OCI-LY1 (cell line): ENCODE data around the gene SMYD3.

Experiments
- H2AFZ ChIP-seq: fragments of 200-600 bp; sonication (generic), shearing (Covaris generic); 2 replicates; pipeline ENCODE4 v1.6.0; 2014; ENCODE audit warnings: antibody characterized with exemption, mild to moderate bottlenecking, low read length
- H3F3A ChIP-seq: fragments of 200-600 bp; sonication (generic), shearing (Covaris generic); 2 replicates; pipeline ENCODE4 v1.6.0; 2014; ENCODE audit warnings: mild to moderate bottlenecking, antibody characterized with exemption, low read length, moderate library complexity; ENCODE audit not compliant: insufficient read depth
- H3K27ac ChIP-seq: fragments of 200-600 bp; sonication (generic); 2 replicates; pipeline ENCODE4 v1.5.1; 2014; ENCODE audit warnings: low read length, mixed run types, mild to moderate bottlenecking, low read depth; ENCODE audit not compliant: poor library complexity, severe bottlenecking
- H3K27me3 ChIP-seq: fragments of 200-600 bp; sonication (generic); 2 replicates; pipeline ENCODE4 v1.6.0; 2014; ENCODE audit warnings: antibody characterized with exemption, mild to moderate bottlenecking, low read length, moderate library complexity; ENCODE audit not compliant: insufficient read depth
- H3K36me3 ChIP-seq: fragments of 200-600 bp; sonication (generic); 2 replicates; pipeline ENCODE4 v1.6.1; 2014; ENCODE audit warnings: mild to moderate bottlenecking, antibody characterized with exemption, low read length, moderate library complexity, mixed read lengths; ENCODE audit not compliant: insufficient read depth
- H3K4me1 ChIP-seq: fragments of 200-600 bp; sonication (generic); 2 replicates; pipeline ENCODE4 v1.5.1; 2014; ENCODE audit warnings: mild to moderate bottlenecking, low read length, moderate library complexity; ENCODE audit not compliant: insufficient read depth, severe bottlenecking
- H3K4me2 ChIP-seq: fragments of 200-600 bp; sonication (generic), shearing (Covaris generic); 2 replicates; pipeline ENCODE4 v1.6.1; 2014; ENCODE audit warnings: low read length
- H3K4me3 ChIP-seq: fragments of 200-600 bp; sonication (generic); 2 replicates; pipeline ENCODE4 v1.5.1; 2014; ENCODE audit warnings: low read length, low read depth, mild to moderate bottlenecking, mixed read lengths; ENCODE audit not compliant: poor library complexity, severe bottlenecking
- H3K79me2 ChIP-seq: fragments of 200-600 bp; shearing (Covaris generic); 2 replicates; pipeline ENCODE4 v1.6.1; 2016; ENCODE audit warnings: mixed run types, low read length, mixed read lengths; ENCODE audit not compliant: insufficient read depth
- H3K9ac ChIP-seq: fragments of 200-600 bp; sonication (generic), shearing (Covaris generic); 2 replicates; pipeline ENCODE4 v1.6.1; 2014; ENCODE audit warnings: mild to moderate bottlenecking, low read length, mixed read lengths
- H3K9me2 ChIP-seq: fragments of 200-600 bp; sonication (generic), shearing (Covaris generic); 2 replicates; pipeline ENCODE4 v1.6.1; 2014; ENCODE audit warnings: low read depth, mild to moderate bottlenecking, low read length, mixed read lengths
- H3K9me3 ChIP-seq: fragments of 200-600 bp; shearing (Covaris generic); 2 replicates; pipeline ENCODE4 v1.6.1; 2014; ENCODE audit warnings: low read length, mixed read lengths
- H4K20me1 ChIP-seq: fragments of 200-600 bp; sonication (generic), shearing (Covaris generic); 2 replicates; pipeline ENCODE4 v1.6.0; 2016; ENCODE audit warnings: mild to moderate bottlenecking, low read length; ENCODE audit not compliant: insufficient read depth
- CTCF ChIP-seq: fragments of 200-600 bp; sonication (generic), shearing (Covaris generic); IDR thresholded peaks from 2 replicates; pipeline ENCODE4 v1.5.1; 2017; ENCODE audit warnings: mild to moderate bottlenecking, antibody characterized with exemption, low read length, moderate library complexity, mixed read lengths
- EZH2 ChIP-seq: fragments of 200-600 bp; sonication (generic), shearing (Covaris generic); IDR thresholded peaks from 2 replicates; pipeline ENCODE4 v1.8.0; 2017; ENCODE audit warnings: borderline replicate concordance, mixed run types, mild to moderate bottlenecking, antibody characterized with exemption, low read length, moderate library complexity, mixed read lengths

The SMYD3 gene

GRCh38 chr1:246095443-246095842 is 411.6 kb downstream of the SMYD3 start:
- no peaks in the 10 kb centered on the region for H4K20me1 ChIP-seq
- H3K36me3 ChIP-seq, result no peaks in the 10 kb centered on the region
- no peak overlapping the region for H3K4me2 ChIP-seq
- no peak overlapping the region for H3K9ac ChIP-seq
- H3K27ac ChIP-seq, result no peak overlapping the region
- H3K79me2 ChIP-seq, result no peaks in the 10 kb centered on the region
- TF ChIP-seq CTCF (no peak), EZH2 (no peak)
- H3K4me1 ChIP-seq, result no peaks in the 10 kb centered on the region
- no peaks in the 10 kb centered on the region for H3K27me3 ChIP-seq
- H2AFZ ChIP-seq, result no peak overlapping the region
- H3K9me3 ChIP-seq, result no peaks in the 10 kb centered on the region
- no peaks in the 10 kb centered on the region for H3F3A ChIP-seq
- no peak overlapping the region for H3K4me3 ChIP-seq
- no peaks in the 10 kb centered on the region for H3K9me2 ChIP-seq

GRCh38 chr1:246093230-246093629 is 413.8 kb downstream of the SMYD3 start:
- Histone ChIP-seq H3K9ac (no peak overlapping the region), H3K4me3 (no peak overlapping the region), H3K4me1 (no peaks in the 10 kb centered on the region), H3K4me2 (no peak overlapping the region), H3K9me3 (no peaks in the 10 kb centered on the region), H3K36me3 (no peaks in the 10 kb centered on the region), H3K27me3 (no peaks in the 10 kb centered on the region), H3K9me2 (no peaks in the 10 kb centered on the region), H2AFZ (no peak overlapping the region), H3K27ac (no peak overlapping the region), H3F3A (no peaks in the 10 kb centered on the region), H4K20me1 (no peaks in the 10 kb centered on the region), H3K79me2 (no peaks in the 10 kb centered on the region)
- TF ChIP-seq EZH2 (no peak), CTCF (no peak)

GRCh38 chr1:246092136-246092535 is 414.9 kb downstream of the SMYD3 start:
- no peaks in the 10 kb centered on the region for H3K36me3 ChIP-seq
- no peaks in the 10 kb centered on the region for H3K9me2 ChIP-seq
- H3K4me1 ChIP-seq, result no peaks in the 10 kb centered on the region
- H3K27me3 ChIP-seq, result no peaks in the 10 kb centered on the region
- H3K4me3 ChIP-seq, result no peak overlapping the region
- no peaks in the 10 kb centered on the region for H3K9me3 ChIP-seq
- H3K4me2 ChIP-seq, result no peak overlapping the region
- no peaks in the 10 kb centered on the region for H3K79me2 ChIP-seq
- no peak overlapping the region for H3K9ac ChIP-seq
- no peak for TF ChIP-seq EZH2
- TF ChIP-seq CTCF, result no peak
- H3K27ac ChIP-seq, result no peak overlapping the region
- no peaks in the 10 kb centered on the region for H3F3A ChIP-seq
- H2AFZ ChIP-seq, result no peak overlapping the region
- H4K20me1 ChIP-seq, result no peaks in the 10 kb centered on the region
